Activated naive CD4-positive, alpha-beta T cell treated with anti-CD3 and anti-CD28 coated beads, Interleukin-2, amount 50 U/mL, for 24 hours (primary cell): Measurements from ENCODE around the gene TDP2.

ENCODE experiments used
- H3K27ac Mint-ChIP-seq: one replicate; pipeline ENCODE4 v1.8.0; 2021; ENCODE audit warnings: mild to moderate bottlenecking, mixed read lengths
- H3K27me3 Mint-ChIP-seq: one replicate; pipeline ENCODE4 v1.8.0; 2021; ENCODE audit warnings: mixed read lengths
- H3K36me3 Mint-ChIP-seq: one replicate; pipeline ENCODE4 v1.8.0; 2021; ENCODE audit warnings: mixed read lengths
- H3K4me1 Mint-ChIP-seq: one replicate; pipeline ENCODE4 v1.8.0; 2021; ENCODE audit warnings: mixed read lengths
- H3K4me3 Mint-ChIP-seq: one replicate; pipeline ENCODE4 v1.8.0; 2021; ENCODE audit warnings: mild to moderate bottlenecking, mixed read lengths
- H3K9me3 Mint-ChIP-seq: one replicate; pipeline ENCODE4 v1.8.0; 2021; ENCODE audit warnings: mixed read lengths

TDP2 gene

GRCh38 chr6:24640166-24640565 is 26.5 kb downstream of the TDP2 start:
- peaks cover 17% of the 10 kb centered on the region for H3K27me3 Mint-ChIP-seq
- H3K4me3 Mint-ChIP-seq = no peak overlapping the region
- H3K36me3 Mint-ChIP-seq = peaks cover 2% of the 10 kb centered on the region
- no peak overlapping the region for H3K27ac Mint-ChIP-seq
- no peaks in the 10 kb centered on the region for H3K9me3 Mint-ChIP-seq
- peaks cover 9% of the 10 kb centered on the region for H3K4me1 Mint-ChIP-seq

GRCh38 chr6:24636681-24637080 is 30.0 kb downstream of the TDP2 start:
- Mint-ChIP-seq H3K36me3 (peaks cover 2% of the 10 kb centered on the region), H3K9me3 (no peaks in the 10 kb centered on the region), H3K4me3 (no peak overlapping the region), H3K4me1 (peaks cover 6% of the 10 kb centered on the region), H3K27ac (no peak overlapping the region), H3K27me3 (peaks cover 16% of the 10 kb centered on the region)

- peaks cover 6% of the 10 kb centered on the region for H3K27me3 Mint-ChIP-seq
- no peaks in the 10 kb centered on the region for H3K36me3 Mint-ChIP-seq
- H3K4me3 Mint-ChIP-seq = no peak overlapping the region
- no peak overlapping the region for H3K27ac Mint-ChIP-seq
- H3K4me1 Mint-ChIP-seq = no peaks in the 10 kb centered on the region
- H3K9me3 Mint-ChIP-seq = no peaks in the 10 kb centered on the region
These were observed 34.1 kb downstream of the TDP2 start for GRCh38 chr6:24632573-24632972.

- H3K27me3 Mint-ChIP-seq = peaks cover 6% of the 10 kb centered on the region
- H3K36me3 Mint-ChIP-seq = no peaks in the 10 kb centered on the region
- H3K4me3 Mint-ChIP-seq = no peak overlapping the region
- H3K9me3 Mint-ChIP-seq = no peaks in the 10 kb centered on the region
- no peak overlapping the region for H3K27ac Mint-ChIP-seq
- H3K4me1 Mint-ChIP-seq = no peaks in the 10 kb centered on the region
These were observed 35.0 kb downstream of the TDP2 start for GRCh38 chr6:24631671-24632070.

GRCh38 chr6:24630856-24631505 is 35.7 kb downstream of the TDP2 start:
- Mint-ChIP-seq H3K36me3 (no peaks in the 10 kb centered on the region), H3K27me3 (peaks cover 6% of the 10 kb centered on the region)

GRCh38 chr6:24621626-24622289 is 44.9 kb downstream of the TDP2 start:
- no peaks in the 10 kb centered on the region for H3K9me3 Mint-ChIP-seq
- no peak overlapping the region for H3K4me3 Mint-ChIP-seq
- H3K36me3 Mint-ChIP-seq = no peaks in the 10 kb centered on the region
- no peaks in the 10 kb centered on the region for H3K4me1 Mint-ChIP-seq
- H3K27ac Mint-ChIP-seq = no peak overlapping the region
- no peaks in the 10 kb centered on the region for H3K27me3 Mint-ChIP-seq

More at GRCh38 chr6:24630856-24631505, 35.7 kb downstream of the TDP2 start:
- no peaks in the 10 kb centered on the region for H3K9me3 Mint-ChIP-seq
- no peak overlapping the region for H3K27ac Mint-ChIP-seq
- H3K4me3 Mint-ChIP-seq = no peak overlapping the region
- no peaks in the 10 kb centered on the region for H3K4me1 Mint-ChIP-seq

- no peaks in the 10 kb centered on the region for H3K4me1 Mint-ChIP-seq
- H3K27ac Mint-ChIP-seq = no peak overlapping the region
- no peaks in the 10 kb centered on the region for H3K27me3 Mint-ChIP-seq
- no peaks in the 10 kb centered on the region for H3K36me3 Mint-ChIP-seq
- no peaks in the 10 kb centered on the region for H3K9me3 Mint-ChIP-seq
- no peak overlapping the region for H3K4me3 Mint-ChIP-seq
These were observed 46.1 kb downstream of the TDP2 start for GRCh38 chr6:24620637-24621036.

- Mint-ChIP-seq H3K9me3 (no peaks in the 10 kb centered on the region), H3K36me3 (no peaks in the 10 kb centered on the region), H3K4me3 (no peak overlapping the region), H3K27ac (no peak overlapping the region), H3K4me1 (no peaks in the 10 kb centered on the region), H3K27me3 (no peaks in the 10 kb centered on the region)
These were observed 47.0 kb downstream of the TDP2 start for GRCh38 chr6:24619661-24620060.

- H3K27ac Mint-ChIP-seq = no peak overlapping the region
- H3K9me3 Mint-ChIP-seq = no peaks in the 10 kb centered on the region
- H3K4me1 Mint-ChIP-seq = no peaks in the 10 kb centered on the region
- H3K36me3 Mint-ChIP-seq = no peaks in the 10 kb centered on the region
- H3K27me3 Mint-ChIP-seq = peaks cover 1% of the 10 kb centered on the region
- no peak overlapping the region for H3K4me3 Mint-ChIP-seq
These were observed 52.1 kb downstream of the TDP2 start for GRCh38 chr6:24614648-24615047.

GRCh38 chr6:24614043-24614420 is 52.7 kb downstream of the TDP2 start:
- Mint-ChIP-seq H3K9me3 (no peaks in the 10 kb centered on the region), H3K27ac (no peak overlapping the region), H3K36me3 (no peaks in the 10 kb centered on the region), H3K27me3 (peaks cover 1% of the 10 kb centered on the region), H3K4me1 (no peaks in the 10 kb centered on the region), H3K4me3 (no peak overlapping the region)

GRCh38 chr6:24613361-24614042 is 53.2 kb downstream of the TDP2 start:
- H3K4me3 Mint-ChIP-seq = no peak overlapping the region
- H3K27me3 Mint-ChIP-seq = peaks cover 1% of the 10 kb centered on the region
- no peaks in the 10 kb centered on the region for H3K4me1 Mint-ChIP-seq

GRCh38 chr6:24610672-24611071 is 56.0 kb downstream of the TDP2 start:
- no peak overlapping the region for H3K27ac Mint-ChIP-seq
- H3K4me3 Mint-ChIP-seq = no peak overlapping the region
- H3K36me3 Mint-ChIP-seq = no peaks in the 10 kb centered on the region
- no peaks in the 10 kb centered on the region for H3K9me3 Mint-ChIP-seq
- H3K27me3 Mint-ChIP-seq = peaks cover 1% of the 10 kb centered on the region
- no peaks in the 10 kb centered on the region for H3K4me1 Mint-ChIP-seq

More at GRCh38 chr6:24613361-24614042, 53.2 kb downstream of the TDP2 start:
- Mint-ChIP-seq H3K36me3 (no peaks in the 10 kb centered on the region), H3K27ac (no peak overlapping the region), H3K9me3 (no peaks in the 10 kb centered on the region)

GRCh38 chr6:24607310-24608105 is 59.2 kb downstream of the TDP2 start:
- no peak overlapping the region for H3K27ac Mint-ChIP-seq
- H3K27me3 Mint-ChIP-seq = no peaks in the 10 kb centered on the region
- H3K4me3 Mint-ChIP-seq = no peak overlapping the region
- H3K9me3 Mint-ChIP-seq = no peaks in the 10 kb centered on the region
- H3K4me1 Mint-ChIP-seq = no peaks in the 10 kb centered on the region
- no peaks in the 10 kb centered on the region for H3K36me3 Mint-ChIP-seq

- Mint-ChIP-seq H3K27ac (no peak overlapping the region), H3K27me3 (no peaks in the 10 kb centered on the region), H3K4me3 (no peak overlapping the region), H3K36me3 (no peaks in the 10 kb centered on the region), H3K4me1 (no peaks in the 10 kb centered on the region), H3K9me3 (no peaks in the 10 kb centered on the region)
These were observed 60.3 kb downstream of the TDP2 start for GRCh38 chr6:24606200-24606930.

GRCh38 chr6:24603241-24603640 is 63.5 kb downstream of the TDP2 start:
- Mint-ChIP-seq H3K36me3 (no peaks in the 10 kb centered on the region), H3K4me3 (no peak overlapping the region), H3K4me1 (no peaks in the 10 kb centered on the region), H3K9me3 (no peaks in the 10 kb centered on the region), H3K27ac (no peak overlapping the region), H3K27me3 (no peaks in the 10 kb centered on the region)
